ENCODE data around the gene MAMLD1.

- TF ChIP-seq CTCF (IDR thresholded peaks at IDR 0.05; ENCODE audit: low read depth, low read length, poor library complexity, severe bottlenecking) (no peak), EZH2phosphoT487 (IDR thresholded peaks at IDR 0.05; ENCODE audit: borderline replicate concordance, low read length) (no peak)
These were observed 40.1 kb upstream of the MAMLD1 start for GRCh38 chrX:150323020-150323419.
